Thyroid gland (tissue), 4 donors: Measurements from ENCODE around the gene PRDM2.
A peak's percentile ranks its signal among the peaks of the same experiment; 100 is the strongest.

Experiments used
- POLR2A ChIP-seq, 2 donors: fragments of 450-650 bp; IDR thresholded peaks; one replicate each; pipeline ENCODE4 v1.6.1; 2017; ENCODE audit warnings: antibody characterized with exemption in 2 of 2, mild to moderate bottlenecking in 2 of 2, moderate library complexity in 1 of 2
- TF ChIP-seq, protein P1 (sequence below), 6 experiments: fragments of 200-600 bp in 3 of 6; fragments of 450-650 bp in 3 of 6; sonication (generic) in 3 of 6; IDR thresholded peaks; one replicate each; pipeline ENCODE4 v1.5.1; 2016 to 2019; ENCODE audit warnings: antibody characterized with exemption in 6 of 6, mild to moderate bottlenecking in 2 of 6, inconsistent platforms in 1 of 6, moderate library complexity in 1 of 6

DNA sequence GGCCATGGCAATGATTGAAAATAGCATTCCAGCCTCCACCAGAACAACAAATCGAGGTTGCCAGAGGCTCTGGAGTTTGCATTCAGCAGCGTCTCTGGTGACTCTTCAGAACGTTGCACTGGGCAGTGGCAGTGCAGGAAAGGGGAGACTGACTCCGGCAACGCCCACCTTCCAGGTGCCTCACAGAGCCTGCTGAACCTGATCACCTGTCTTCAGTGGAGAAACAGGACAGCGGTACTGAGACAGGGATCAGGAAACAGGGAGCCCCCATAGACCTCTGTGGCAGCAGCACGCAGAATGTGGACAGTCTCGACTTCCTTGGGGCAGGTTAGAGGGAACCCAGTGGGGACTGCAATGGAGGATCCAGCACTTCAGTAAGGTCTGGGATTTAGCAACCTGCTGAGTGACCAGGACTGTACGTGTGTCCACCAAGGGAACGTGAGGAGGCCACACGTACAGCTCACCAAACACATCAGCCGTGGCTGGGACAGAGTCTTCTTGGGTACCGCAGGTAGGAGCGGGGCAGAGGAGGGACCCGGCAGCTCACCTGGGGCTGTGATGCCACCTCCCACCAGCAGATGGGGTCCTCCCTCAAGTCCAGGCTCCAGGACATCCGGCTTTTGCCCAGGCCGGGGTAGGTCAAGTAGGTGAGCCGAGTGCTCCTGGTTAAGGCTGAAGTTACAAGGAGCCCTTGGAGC is 128.6 kb downstream of the PRDM2 start:
- TF ChIP-seq, protein P1, sequence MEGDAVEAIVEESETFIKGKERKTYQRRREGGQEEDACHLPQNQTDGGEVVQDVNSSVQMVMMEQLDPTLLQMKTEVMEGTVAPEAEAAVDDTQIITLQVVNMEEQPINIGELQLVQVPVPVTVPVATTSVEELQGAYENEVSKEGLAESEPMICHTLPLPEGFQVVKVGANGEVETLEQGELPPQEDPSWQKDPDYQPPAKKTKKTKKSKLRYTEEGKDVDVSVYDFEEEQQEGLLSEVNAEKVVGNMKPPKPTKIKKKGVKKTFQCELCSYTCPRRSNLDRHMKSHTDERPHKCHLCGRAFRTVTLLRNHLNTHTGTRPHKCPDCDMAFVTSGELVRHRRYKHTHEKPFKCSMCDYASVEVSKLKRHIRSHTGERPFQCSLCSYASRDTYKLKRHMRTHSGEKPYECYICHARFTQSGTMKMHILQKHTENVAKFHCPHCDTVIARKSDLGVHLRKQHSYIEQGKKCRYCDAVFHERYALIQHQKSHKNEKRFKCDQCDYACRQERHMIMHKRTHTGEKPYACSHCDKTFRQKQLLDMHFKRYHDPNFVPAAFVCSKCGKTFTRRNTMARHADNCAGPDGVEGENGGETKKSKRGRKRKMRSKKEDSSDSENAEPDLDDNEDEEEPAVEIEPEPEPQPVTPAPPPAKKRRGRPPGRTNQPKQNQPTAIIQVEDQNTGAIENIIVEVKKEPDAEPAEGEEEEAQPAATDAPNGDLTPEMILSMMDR (IDR thresholded peaks at IDR 0.05) = peak; percentile 41 to 71 (median 58)
- no peak for TF ChIP-seq POLR2A (IDR thresholded peaks at IDR 0.05)
